GM18520 (cell line): ENCODE measurements around the gene JDP2.
A peak's percentile ranks its signal among the peaks of the same experiment; 100 is the strongest.

Experiments
- ATAC-seq: cut with Tn5 transposase; IDR thresholded peaks from one replicate; pipeline ENCODE4 v1.9.1; 2021; ENCODE audit not compliant: unreplicated experiment

JDP2 gene

GRCh38 chr14:75435473-75435872 is 7.7 kb downstream of the JDP2 start:
- ATAC-seq: no peak

- ATAC-seq: no peak
These were observed 9.7 kb downstream of the JDP2 start for GRCh38 chr14:75437201-75438143.

- no peak for ATAC-seq
These were observed 10.8 kb downstream of the JDP2 start for GRCh38 chr14:75438486-75439080.

GRCh38 chr14:75439989-75440388 is 12.2 kb downstream of the JDP2 start:
- ATAC-seq: peak; percentile 52

- no peak for ATAC-seq
These were observed 13.1 kb downstream of the JDP2 start for GRCh38 chr14:75440733-75441477.

- ATAC-seq: no peak
These were observed 13.9 kb downstream of the JDP2 start for GRCh38 chr14:75441728-75442127.

- ATAC-seq: no peak
These were observed 14.3 kb downstream of the JDP2 start for GRCh38 chr14:75442166-75442565.

- ATAC-seq: no peak
These were observed 14.8 kb downstream of the JDP2 start for GRCh38 chr14:75442642-75443041.

GRCh38 chr14:75443203-75443969 is 15.6 kb downstream of the JDP2 start:
- no peak for ATAC-seq

GRCh38 chr14:75445236-75445635 is 17.4 kb downstream of the JDP2 start:
- no peak for ATAC-seq

- ATAC-seq: no peak
These were observed 18.1 kb downstream of the JDP2 start for GRCh38 chr14:75445963-75446362.

- ATAC-seq: no peak
These were observed 18.6 kb downstream of the JDP2 start for GRCh38 chr14:75446447-75446846.

GRCh38 chr14:75448209-75448608 is 20.4 kb downstream of the JDP2 start:
- ATAC-seq: no peak

- ATAC-seq: no peak
These were observed 21.2 kb downstream of the JDP2 start for GRCh38 chr14:75449036-75449435.

GRCh38 chr14:75449696-75450095 is 21.9 kb downstream of the JDP2 start:
- ATAC-seq: no peak

- ATAC-seq: no peak
These were observed 22.8 kb downstream of the JDP2 start for GRCh38 chr14:75450381-75451276.

- ATAC-seq: no peak
These were observed 24.5 kb downstream of the JDP2 start for GRCh38 chr14:75452324-75452723.

- ATAC-seq: no peak
These were observed 25.3 kb downstream of the JDP2 start for GRCh38 chr14:75452900-75453816.
